ENCODE results near the gene EFHC1. TPM values are rescaled to one million over a fixed set of nuclear protein-coding genes. Genes with fewer than 3 reads are reported as not detected.

Gene EFHC1
- total RNA-seq, 4 donors from 2014 or later: 0.46 to 9.3 (median 1.5) TPM

GRCh38 chr6:52571099-52571755 is 151.1 kb downstream of the EFHC1 start:
- Histone ChIP-seq H3K4me1 (peaks cover 51 to 52% of the 10 kb centered on the region in 2 donors), H3K27ac (no peak overlapping the region), H3K27me3 (no peaks in the 10 kb centered on the region), H3K36me3 (no peaks in the 10 kb centered on the region), H3K9me3 (no peaks in the 10 kb centered on the region), H3K4me3 (no peak overlapping the region)
- in situ Hi-C loops (cut with MboI; ENCODE audit: low sequenced_read_pairs in 4 of 4): loop anchor here in 1 of 4 donors (10.0 kb wide), 1 partner anchor 56 kb away; no protein-coding TSS in a partner anchor
- TF ChIP-seq POLR2A (IDR thresholded peaks at IDR 0.05): no peak
- no peak for TF ChIP-seq CTCF (IDR thresholded peaks at IDR 0.05 in 4 of 5, conservative IDR thresholded peaks at IDR 0.05 in 1 of 5)
- intact Hi-C loops (cut with DNase I; ENCODE audit: low total_unique reads): no loop called here
- ATAC-seq: no peak
- DNase-seq: no peak

GRCh38 chr6:52572536-52572935 is 152.4 kb downstream of the EFHC1 start:
- Histone ChIP-seq H3K27ac (peak overlapping the region in 2 of 4 donors; percentile 4 to 25), H3K4me1 (peaks cover 40 to 43% of the 10 kb centered on the region in 2 donors), H3K9me3 (no peaks in the 10 kb centered on the region), H3K27me3 (no peaks in the 10 kb centered on the region), H3K4me3 (no peak overlapping the region), H3K36me3 (no peaks in the 10 kb centered on the region)
- no peak for TF ChIP-seq CTCF (IDR thresholded peaks at IDR 0.05 in 4 of 5, conservative IDR thresholded peaks at IDR 0.05 in 1 of 5)
- intact Hi-C loops (cut with DNase I; ENCODE audit: low total_unique reads) (no loop called here), in situ Hi-C loops (cut with MboI; ENCODE audit: low sequenced_read_pairs in 4 of 4) (loop anchor here in 1 of 4 donors (10.0 kb wide), 1 partner anchor 58 kb away; no protein-coding TSS in a partner anchor)
- ATAC-seq (no peak), DNase-seq (no peak)

DNA sequence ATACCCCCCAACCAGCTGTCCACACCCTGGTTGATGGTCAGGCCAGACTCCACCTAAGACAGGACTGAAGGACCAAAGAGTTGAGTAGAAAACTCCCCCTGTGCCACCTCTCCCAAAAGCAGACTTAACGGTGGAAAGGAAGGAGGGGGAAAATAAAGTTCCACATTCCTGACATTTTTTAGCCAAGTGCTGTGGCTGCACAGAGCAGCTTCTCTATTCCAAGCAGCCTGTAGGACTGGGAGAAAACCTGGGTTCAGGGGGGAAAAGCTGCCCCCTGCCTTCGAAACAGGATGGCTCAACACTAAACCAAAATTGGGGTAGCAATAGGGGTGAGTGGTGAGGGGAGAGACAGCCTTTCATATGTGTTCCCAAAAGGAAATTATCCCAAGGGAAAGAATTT is 153.2 kb downstream of the EFHC1 start:
- Histone ChIP-seq H3K4me1 (peaks cover 43 to 47% of the 10 kb centered on the region in 2 donors), H3K36me3 (no peaks in the 10 kb centered on the region), H3K4me3 (no peak overlapping the region), H3K27me3 (no peaks in the 10 kb centered on the region), H3K27ac (peak overlapping the region in 2 of 4 donors; percentile 25 to 95), H3K9me3 (no peaks in the 10 kb centered on the region)
- TF ChIP-seq CTCF (IDR thresholded peaks at IDR 0.05 in 4 of 5, conservative IDR thresholded peaks at IDR 0.05 in 1 of 5) (no peak), POLR2A (IDR thresholded peaks at IDR 0.05) (no peak)
- ATAC-seq (no peak), DNase-seq (no peak)
- intact Hi-C loops (cut with DNase I; ENCODE audit: low total_unique reads): no loop called here
- in situ Hi-C loops (cut with MboI; ENCODE audit: low sequenced_read_pairs in 4 of 4): loop anchor here in 1 of 4 donors (10.0 kb wide), 1 partner anchor 58 kb away; no protein-coding TSS in a partner anchor

Other genes with a start within 250 kb of the EFHC1 start
- not detected for gene IL17A, start 234.0 kb upstream of the EFHC1 start, total RNA-seq
- not detected for gene IL17F, start 175.8 kb upstream of the EFHC1 start, total RNA-seq
- gene MCM3, start 135.6 kb upstream of the EFHC1 start, total RNA-seq: 10 to 100 TPM in 1 of 4 donors, 1 to 10 TPM in 3; 9.1 to 12.9 (median 9.8) TPM
- 1 to 10 TPM in 1 of 4 donors, under 1 TPM in 3; 0.39 to 1.1 (median 0.72) TPM for gene PAQR8, start 58.2 kb upstream of the EFHC1 start, total RNA-seq
- gene TRAM2, start 156.7 kb downstream of the EFHC1 start, total RNA-seq: 1 to 10 TPM; 2.4 to 4.5 (median 3.6) TPM